ENCODE data around the gene ANKRD35. TPM values are rescaled to one million over a fixed set of nuclear protein-coding genes. Genes with fewer than 3 reads are reported as not detected.

Gene ANKRD35
- total RNA-seq, 1 experiment from 2014 or later, result not detected

Small RNA genes lying within 50 kb of the gene (small RNA-seq; reads per million reads assigned to genes)
- gene MIR6736, result 0 reads per million in 2 experiments

Other genes with a start within 250 kb of the ANKRD35 start
- 0.62 TPM in 1 of 2 replicates, not detected in the other for gene PDZK1, start 178.5 kb downstream of the ANKRD35 start, total RNA-seq (2014; rRNA removed; shearing (Covaris generic))
- not detected in 2 replicates for gene CD160, start 166.4 kb downstream of the ANKRD35 start, total RNA-seq (2014; rRNA removed; shearing (Covaris generic))
- 11.3 and 13.5 TPM in 2 replicates for gene RNF115, start 61.8 kb downstream of the ANKRD35 start, total RNA-seq (2014; rRNA removed; shearing (Covaris generic))
- gene POLR3C, start 61.7 kb downstream of the ANKRD35 start, total RNA-seq (2014; rRNA removed; shearing (Covaris generic)), result 44.1 and 45.7 TPM in 2 replicates
- 9.3 and 10.7 TPM in 2 replicates for gene NUDT17, start 40.2 kb downstream of the ANKRD35 start, total RNA-seq (2014; rRNA removed; shearing (Covaris generic))
- 18.6 and 19.9 TPM in 2 replicates for gene PIAS3, start 26.8 kb downstream of the ANKRD35 start, total RNA-seq (2014; rRNA removed; shearing (Covaris generic))
- gene ITGA10, start 24.2 kb upstream of the ANKRD35 start, total RNA-seq (2014; rRNA removed; shearing (Covaris generic)), result 0.42 and 0.72 TPM in 2 replicates
- gene PEX11B, start 32.9 kb upstream of the ANKRD35 start, total RNA-seq (2014; rRNA removed; shearing (Covaris generic)), result 26.5 and 29.2 TPM in 2 replicates
- 265 and 308 TPM in 2 replicates for gene RBM8A, start 41.6 kb upstream of the ANKRD35 start, total RNA-seq (2014; rRNA removed; shearing (Covaris generic))
- gene LIX1L, start 72.2 kb upstream of the ANKRD35 start, total RNA-seq (2014; rRNA removed; shearing (Covaris generic)), result 48.1 and 51.0 TPM in 2 replicates
- gene ANKRD34A, start 78.7 kb upstream of the ANKRD35 start, total RNA-seq (2014; rRNA removed; shearing (Covaris generic)), result 1.2 and 1.6 TPM in 2 replicates
- gene POLR3GL, start 78.8 kb upstream of the ANKRD35 start, total RNA-seq (2014; rRNA removed; shearing (Covaris generic)), result 28.7 and 36.2 TPM in 2 replicates
- gene TXNIP, start 110.7 kb upstream of the ANKRD35 start, total RNA-seq (2014; rRNA removed; shearing (Covaris generic)), result 611 and 616 TPM in 2 replicates
- gene HJV, start 135.9 kb upstream of the ANKRD35 start, total RNA-seq (2014; rRNA removed; shearing (Covaris generic)), result not detected in 2 replicates